HepG2 (cell line): ENCODE data around the gene ADGRG1. TPM values are rescaled to one million over a fixed set of nuclear protein-coding genes. Genes with fewer than 3 reads are reported as not detected.

ENCODE experiments used
- CBFB ChIP-seq: sonication (generic); formaldehyde crosslinking; IDR thresholded peaks from 2 replicates; pipeline ENCODE4 v1.4.0; 2020; ENCODE audit warnings: missing genetic modification reagents
- DR1 ChIP-seq: sonication (generic); formaldehyde crosslinking; IDR thresholded peaks from 2 replicates; pipeline ENCODE4 v1.8.0; 2021; ENCODE audit warnings: mild to moderate bottlenecking, missing genetic modification reagents, inconsistent platforms
- GTF2F1 ChIP-seq: fragments of 150-350 bp; IDR thresholded peaks from 2 replicates; pipeline ENCODE4 v1.6.1; 2014; ENCODE audit warnings: low read length
- HCFC1 ChIP-seq: fragments of 150-350 bp; IDR thresholded peaks from 2 replicates; pipeline ENCODE4 v1.6.1; 2014; ENCODE audit warnings: low read depth, low read length
- KDM1A ChIP-seq: IDR thresholded peaks from 2 replicates; pipeline ENCODE4 v1.6.1; 2016; ENCODE audit warnings: missing compliant biosample characterization
- MTF2 ChIP-seq: sonication (generic); formaldehyde crosslinking; IDR thresholded peaks from 2 replicates; pipeline ENCODE4 v1.5.0; 2020; ENCODE audit warnings: missing genetic modification reagents, borderline replicate concordance
- TRIM24 ChIP-seq: sonication (generic); formaldehyde crosslinking; IDR thresholded peaks from 2 replicates; pipeline ENCODE4 v1.8.0; 2022; ENCODE audit warnings: mild to moderate bottlenecking, missing genetic modification reagents
- ZMAT3 ChIP-seq: sonication (generic); formaldehyde crosslinking; conservative IDR thresholded peaks from 2 replicates; pipeline ENCODE4 v1.7.0; 2021; ENCODE audit warnings: missing genetic modification reagents
- ZNF331 ChIP-seq: sonication (generic); formaldehyde crosslinking; IDR thresholded peaks from 2 replicates; pipeline ENCODE4 v1.4.0; 2020; ENCODE audit warnings: missing genetic modification reagents
- ZNF337 ChIP-seq: sonication (generic); formaldehyde crosslinking; IDR thresholded peaks from 2 replicates; pipeline ENCODE4 v1.5.1; 2020; ENCODE audit warnings: missing genetic modification reagents, low read depth, mild to moderate bottlenecking, borderline replicate concordance
- ZNF350 ChIP-seq: sonication (generic); formaldehyde crosslinking; IDR thresholded peaks from 2 replicates; pipeline ENCODE4 v1.4.0; 2020; ENCODE audit warnings: mild to moderate bottlenecking, low read depth, missing genetic modification reagents, borderline replicate concordance
- ZNF605 ChIP-seq: sonication (generic); formaldehyde crosslinking; IDR thresholded peaks from 2 replicates; pipeline ENCODE4 v1.8.0; 2022; ENCODE audit warnings: mild to moderate bottlenecking, missing genetic modification reagents
- ZNF703 ChIP-seq: sonication (generic); formaldehyde crosslinking; IDR thresholded peaks from 2 replicates; pipeline ENCODE4 v1.5.1; 2020; ENCODE audit warnings: missing genetic modification reagents, mild to moderate bottlenecking, moderate library complexity, borderline replicate concordance
- ZNF792 ChIP-seq: IDR thresholded peaks from 2 replicates; pipeline ENCODE4 v1.6.1; 2016
- ZNF839 ChIP-seq: sonication (generic); formaldehyde crosslinking; IDR thresholded peaks from 2 replicates; pipeline ENCODE4 v1.4.0; 2020; ENCODE audit warnings: missing genetic modification reagents, mild to moderate bottlenecking, borderline replicate concordance
- polyA plus RNA-seq, 8 experiments: library from polyadenylated mRNA; depleted of rRNA in 3 of 8; stranded (reverse) in 7 of 8; unstranded in 1 of 8; fragments of >200 nt; fragmentation: Illumina TruSeq in 4 of 8; extraction: Trizol in 4 of 8; gene quantifications; 2 replicates each; pipeline versions ENCODE4 v1.2.1 to v1.2.3, GENCODE V29; 2011 to 2016; ENCODE audit warnings: low read depth in 4 of 8, missing spikeins in 1 of 8, mixed read lengths in 1 of 8; ENCODE audit not compliant: insufficient read depth in 1 of 8
- total RNA-seq, 5 experiments: library from RNA; depleted of rRNA; stranded (reverse); fragments of >200 nt; fragmentation: Illumina TruSeq; extraction: Trizol; gene quantifications; 2 replicates each; pipeline ENCODE4 v1.2.3, GENCODE V29; 2016; ENCODE audit warnings: low read depth in 1 of 5
- TF ChIP-seq, protein P1 (sequence below): sonication (generic); formaldehyde crosslinking; IDR thresholded peaks from 2 replicates; pipeline ENCODE4 v1.4.0; 2020; ENCODE audit warnings: missing genetic modification reagents
- TF ChIP-seq, protein P2 (sequence below): IDR thresholded peaks from 2 replicates; pipeline ENCODE4 v1.6.1; 2018; ENCODE audit warnings: missing genetic modification reagents
- TF ChIP-seq, protein P3 (sequence below): fragments of 450-650 bp; IDR thresholded peaks from 2 replicates; pipeline ENCODE4 v1.6.1; 2016
- TF ChIP-seq, protein P4 (sequence below): sonication (generic); formaldehyde crosslinking; IDR thresholded peaks from 2 replicates; pipeline ENCODE4 v1.4.0; 2020; ENCODE audit warnings: mild to moderate bottlenecking, missing genetic modification reagents
- TF ChIP-seq, protein P5 (sequence below): sonication (generic); formaldehyde crosslinking; IDR thresholded peaks from 2 replicates; pipeline ENCODE4 v1.5.1; 2020; ENCODE audit warnings: missing genetic modification reagents, mild to moderate bottlenecking, borderline replicate concordance
- TF ChIP-seq, protein P6 (sequence below): sonication (generic); formaldehyde crosslinking; IDR thresholded peaks from 2 replicates; pipeline ENCODE4 v1.4.0; 2020; ENCODE audit warnings: mild to moderate bottlenecking, missing genetic modification reagents

The ADGRG1 gene
- total and polyA plus RNA-seq, 2 of the 13 experiments (the other 11 are each of a cell fraction or from before 2014, with no cell fraction given) = 2.7 to 5.9 TPM

DNA sequence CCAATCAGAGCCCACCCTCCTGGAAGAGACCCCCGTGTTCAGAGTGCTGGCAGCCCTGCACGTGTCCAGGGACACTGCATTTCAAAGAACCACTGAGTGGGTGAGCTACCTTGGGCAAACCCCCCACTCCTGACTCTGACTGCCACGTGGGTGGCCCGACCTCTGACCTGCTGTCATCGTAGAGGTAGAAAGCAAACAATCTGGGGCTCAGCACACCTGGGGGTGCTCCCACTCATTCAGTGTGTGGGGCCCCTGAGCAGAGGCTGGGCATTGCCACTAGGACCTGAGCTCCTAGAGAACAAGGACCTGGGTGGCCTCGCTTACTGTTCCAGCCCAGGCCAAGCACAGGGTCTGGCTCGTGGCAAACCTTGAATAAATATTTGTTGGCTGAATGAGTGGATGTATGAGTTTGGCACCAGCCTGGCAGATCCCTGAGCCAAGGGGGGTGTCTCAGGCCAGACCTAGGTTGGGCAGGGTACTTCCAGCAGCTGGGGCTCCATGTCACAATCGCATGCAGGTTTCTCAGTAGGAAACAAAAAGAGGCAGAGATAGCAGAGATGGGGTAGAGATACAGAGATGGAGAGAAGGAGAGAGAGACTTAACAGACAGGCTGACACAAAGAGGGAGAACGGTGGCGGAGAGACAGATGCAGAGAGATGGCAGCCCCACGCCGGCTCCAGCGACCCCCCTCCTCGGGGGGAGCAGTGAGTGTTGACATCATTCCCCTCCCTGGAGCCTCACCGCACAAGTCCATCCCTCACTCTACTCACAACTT is 60.7 kb downstream of the ADGRG1 start (continued):
- TF ChIP-seq KDM1A (CRISPR knock-in tag) = no peak
- TF ChIP-seq, protein P1, sequence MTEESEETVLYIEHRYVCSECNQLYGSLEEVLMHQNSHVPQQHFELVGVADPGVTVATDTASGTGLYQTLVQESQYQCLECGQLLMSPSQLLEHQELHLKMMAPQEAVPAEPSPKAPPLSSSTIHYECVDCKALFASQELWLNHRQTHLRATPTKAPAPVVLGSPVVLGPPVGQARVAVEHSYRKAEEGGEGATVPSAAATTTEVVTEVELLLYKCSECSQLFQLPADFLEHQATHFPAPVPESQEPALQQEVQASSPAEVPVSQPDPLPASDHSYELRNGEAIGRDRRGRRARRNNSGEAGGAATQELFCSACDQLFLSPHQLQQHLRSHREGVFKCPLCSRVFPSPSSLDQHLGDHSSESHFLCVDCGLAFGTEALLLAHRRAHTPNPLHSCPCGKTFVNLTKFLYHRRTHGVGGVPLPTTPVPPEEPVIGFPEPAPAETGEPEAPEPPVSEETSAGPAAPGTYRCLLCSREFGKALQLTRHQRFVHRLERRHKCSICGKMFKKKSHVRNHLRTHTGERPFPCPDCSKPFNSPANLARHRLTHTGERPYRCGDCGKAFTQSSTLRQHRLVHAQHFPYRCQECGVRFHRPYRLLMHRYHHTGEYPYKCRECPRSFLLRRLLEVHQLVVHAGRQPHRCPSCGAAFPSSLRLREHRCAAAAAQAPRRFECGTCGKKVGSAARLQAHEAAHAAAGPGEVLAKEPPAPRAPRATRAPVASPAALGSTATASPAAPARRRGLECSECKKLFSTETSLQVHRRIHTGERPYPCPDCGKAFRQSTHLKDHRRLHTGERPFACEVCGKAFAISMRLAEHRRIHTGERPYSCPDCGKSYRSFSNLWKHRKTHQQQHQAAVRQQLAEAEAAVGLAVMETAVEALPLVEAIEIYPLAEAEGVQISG (CRISPR knock-in tag) = 0 out of 2 replicates have a peak, but pooled peaks have one; percentile 39
- TF ChIP-seq ZNF331 (CRISPR knock-in tag) = 0 out of 2 replicates have a peak, but pooled peaks have one; percentile 11
- no peak for TF ChIP-seq ZNF337
- TF ChIP-seq, protein P2, sequence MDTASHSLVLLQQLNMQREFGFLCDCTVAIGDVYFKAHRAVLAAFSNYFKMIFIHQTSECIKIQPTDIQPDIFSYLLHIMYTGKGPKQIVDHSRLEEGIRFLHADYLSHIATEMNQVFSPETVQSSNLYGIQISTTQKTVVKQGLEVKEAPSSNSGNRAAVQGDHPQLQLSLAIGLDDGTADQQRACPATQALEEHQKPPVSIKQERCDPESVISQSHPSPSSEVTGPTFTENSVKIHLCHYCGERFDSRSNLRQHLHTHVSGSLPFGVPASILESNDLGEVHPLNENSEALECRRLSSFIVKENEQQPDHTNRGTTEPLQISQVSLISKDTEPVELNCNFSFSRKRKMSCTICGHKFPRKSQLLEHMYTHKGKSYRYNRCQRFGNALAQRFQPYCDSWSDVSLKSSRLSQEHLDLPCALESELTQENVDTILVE = no peak
- no peak for TF ChIP-seq MTF2 (CRISPR knock-in tag)
- no peak for TF ChIP-seq ZNF839
- no peak for TF ChIP-seq GTF2F1
- no peak for TF ChIP-seq DR1 (CRISPR knock-in tag)
- TF ChIP-seq ZMAT3 (CRISPR knock-in tag) = no peak
- TF ChIP-seq TRIM24 = no peak
- TF ChIP-seq, protein P3, sequence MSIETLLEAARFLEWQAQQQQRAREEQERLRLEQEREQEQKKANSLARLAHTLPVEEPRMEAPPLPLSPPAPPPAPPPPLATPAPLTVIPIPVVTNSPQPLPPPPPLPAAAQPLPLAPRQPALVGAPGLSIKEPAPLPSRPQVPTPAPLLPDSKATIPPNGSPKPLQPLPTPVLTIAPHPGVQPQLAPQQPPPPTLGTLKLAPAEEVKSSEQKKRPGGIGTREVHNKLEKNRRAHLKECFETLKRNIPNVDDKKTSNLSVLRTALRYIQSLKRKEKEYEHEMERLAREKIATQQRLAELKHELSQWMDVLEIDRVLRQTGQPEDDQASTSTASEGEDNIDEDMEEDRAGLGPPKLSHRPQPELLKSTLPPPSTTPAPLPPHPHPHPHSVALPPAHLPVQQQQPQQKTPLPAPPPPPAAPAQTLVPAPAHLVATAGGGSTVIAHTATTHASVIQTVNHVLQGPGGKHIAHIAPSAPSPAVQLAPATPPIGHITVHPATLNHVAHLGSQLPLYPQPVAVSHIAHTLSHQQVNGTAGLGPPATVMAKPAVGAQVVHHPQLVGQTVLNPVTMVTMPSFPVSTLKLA = no peak
- 0 out of 2 replicates have a peak, but pooled peaks have one; percentile 45 for TF ChIP-seq ZNF350
- TF ChIP-seq HCFC1 = no peak
- no peak for TF ChIP-seq CBFB (CRISPR knock-in tag)
- TF ChIP-seq, protein P4, sequence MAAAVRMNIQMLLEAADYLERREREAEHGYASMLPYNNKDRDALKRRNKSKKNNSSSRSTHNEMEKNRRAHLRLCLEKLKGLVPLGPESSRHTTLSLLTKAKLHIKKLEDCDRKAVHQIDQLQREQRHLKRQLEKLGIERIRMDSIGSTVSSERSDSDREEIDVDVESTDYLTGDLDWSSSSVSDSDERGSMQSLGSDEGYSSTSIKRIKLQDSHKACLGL (CRISPR knock-in tag) = no peak
- TF ChIP-seq, protein P5, sequence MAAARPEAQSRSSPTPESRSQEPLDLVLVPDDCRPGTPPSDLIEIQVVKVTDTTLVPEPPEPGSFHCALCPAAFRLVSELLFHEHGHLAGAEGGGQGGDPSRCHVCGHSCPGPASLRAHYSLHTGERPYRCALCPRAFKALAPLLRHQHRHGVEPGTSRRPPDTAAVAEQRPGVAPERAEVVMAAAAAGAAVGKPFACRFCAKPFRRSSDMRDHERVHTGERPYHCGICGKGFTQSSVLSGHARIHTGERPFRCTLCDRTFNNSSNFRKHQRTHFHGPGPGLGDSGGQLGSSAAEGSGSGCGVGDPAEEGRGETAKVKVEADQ (CRISPR knock-in tag) = no peak
- no peak for TF ChIP-seq ZNF792
- 0 out of 2 replicates have a peak, but pooled peaks have one; percentile 19 for TF ChIP-seq ZNF703 (CRISPR knock-in tag)
- TF ChIP-seq, protein P6, sequence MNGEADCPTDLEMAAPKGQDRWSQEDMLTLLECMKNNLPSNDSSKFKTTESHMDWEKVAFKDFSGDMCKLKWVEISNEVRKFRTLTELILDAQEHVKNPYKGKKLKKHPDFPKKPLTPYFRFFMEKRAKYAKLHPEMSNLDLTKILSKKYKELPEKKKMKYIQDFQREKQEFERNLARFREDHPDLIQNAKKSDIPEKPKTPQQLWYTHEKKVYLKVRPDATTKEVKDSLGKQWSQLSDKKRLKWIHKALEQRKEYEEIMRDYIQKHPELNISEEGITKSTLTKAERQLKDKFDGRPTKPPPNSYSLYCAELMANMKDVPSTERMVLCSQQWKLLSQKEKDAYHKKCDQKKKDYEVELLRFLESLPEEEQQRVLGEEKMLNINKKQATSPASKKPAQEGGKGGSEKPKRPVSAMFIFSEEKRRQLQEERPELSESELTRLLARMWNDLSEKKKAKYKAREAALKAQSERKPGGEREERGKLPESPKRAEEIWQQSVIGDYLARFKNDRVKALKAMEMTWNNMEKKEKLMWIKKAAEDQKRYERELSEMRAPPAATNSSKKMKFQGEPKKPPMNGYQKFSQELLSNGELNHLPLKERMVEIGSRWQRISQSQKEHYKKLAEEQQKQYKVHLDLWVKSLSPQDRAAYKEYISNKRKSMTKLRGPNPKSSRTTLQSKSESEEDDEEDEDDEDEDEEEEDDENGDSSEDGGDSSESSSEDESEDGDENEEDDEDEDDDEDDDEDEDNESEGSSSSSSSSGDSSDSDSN (CRISPR knock-in tag) = 0 out of 2 replicates have a peak, but pooled peaks have one; percentile 19
- TF ChIP-seq ZNF605 (CRISPR knock-in tag) = peak; percentile 15; the same call in 1 of the 2 replicates
